HEK293 (cell line): ENCODE data around the gene EVC.

ENCODE experiments used
- CTCF ChIP-seq: fragments of 450-650 bp; formaldehyde crosslinking; IDR thresholded peaks from 2 replicates; pipeline ENCODE4 v1.5.1; 2016; ENCODE audit warnings: missing biosample characterization, missing genetic modification characterization
- SALL2 ChIP-seq: fragments of 450-650 bp; formaldehyde crosslinking; IDR thresholded peaks from 2 replicates; pipeline ENCODE4 v1.5.0; 2017; ENCODE audit warnings: missing biosample characterization, mild to moderate bottlenecking, missing genetic modification characterization, borderline replicate concordance
- ZBTB26 ChIP-seq: fragments of 450-650 bp; formaldehyde crosslinking; optimal IDR thresholded peaks from 2 replicates; pipeline ENCODE3; 2016; ENCODE audit warnings: missing biosample characterization, mild to moderate bottlenecking, missing genetic modification characterization
- ZBTB49 ChIP-seq: fragments of 450-650 bp; formaldehyde crosslinking; IDR thresholded peaks from 2 replicates; pipeline ENCODE4 v1.5.1; 2016; ENCODE audit warnings: missing biosample characterization, missing genetic modification characterization, low read depth
- ZNF132 ChIP-seq: fragments of 450-650 bp; formaldehyde crosslinking; IDR thresholded peaks from 2 replicates; pipeline ENCODE4 v1.5.1; 2017; ENCODE audit warnings: missing biosample characterization, missing genetic modification characterization, borderline replicate concordance
- ZNF18 ChIP-seq: fragments of 450-650 bp; formaldehyde crosslinking; IDR thresholded peaks from 2 replicates; pipeline ENCODE4 v1.5.1; 2016; ENCODE audit warnings: missing biosample characterization, missing genetic modification characterization
- ZNF274 ChIP-seq, 2 experiments: fragments of 200-500 bp in 1 of 2; fragments of 450-650 bp in 1 of 2; sonication (Bioruptor generic) in 1 of 2; formaldehyde crosslinking in 1 of 2; IDR thresholded peaks; 2 replicates each; pipeline versions ENCODE4 v1.5.1 to v1.6.1; 2014 to 2016; ENCODE audit warnings: borderline replicate concordance in 1 of 2, inconsistent platforms in 1 of 2, low read length in 1 of 2, missing biosample characterization in 1 of 2, missing genetic modification characterization in 1 of 2
- ZNF501 ChIP-seq: fragments of 450-650 bp; formaldehyde crosslinking; IDR thresholded peaks from 2 replicates; pipeline ENCODE4 v1.5.1; 2016; ENCODE audit warnings: missing biosample characterization, missing genetic modification characterization
- ZNF776 ChIP-seq: fragments of 450-650 bp; formaldehyde crosslinking; IDR thresholded peaks from 2 replicates; pipeline ENCODE4 v1.5.0; 2017; ENCODE audit warnings: missing biosample characterization, missing genetic modification characterization, borderline replicate concordance
- ZXDB ChIP-seq: fragments of 450-650 bp; formaldehyde crosslinking; IDR thresholded peaks from 2 replicates; pipeline ENCODE4 v1.5.1; 2016; ENCODE audit warnings: missing biosample characterization, missing genetic modification characterization

GRCh38 chr4:5704276-5704675 is 6.7 kb upstream of the EVC start:
- no peak for TF ChIP-seq ZNF501
- no peak for TF ChIP-seq SALL2 (tag by site-specific recombination)
- TF ChIP-seq ZXDB (tag by site-specific recombination), result no peak
- no peak for TF ChIP-seq ZBTB49
- TF ChIP-seq CTCF (tag by site-specific recombination), result no peak
- no peak for TF ChIP-seq ZNF132 (tag by site-specific recombination)
- TF ChIP-seq ZNF274 (IDR thresholded peaks at IDR 0.05; ENCODE audit: low read length), result no peak
- TF ChIP-seq ZNF274 (tag by site-specific recombination; IDR thresholded peaks at IDR 0.05; ENCODE audit: borderline replicate concordance), result no peak
- TF ChIP-seq ZBTB26, result no peak
- no peak for TF ChIP-seq ZNF18 (tag by site-specific recombination)
- TF ChIP-seq ZNF776 (tag by site-specific recombination), result no peak
